Amygdala (tissue), 56 donors: ENCODE results near the gene TUSC7.

Experiments used
- DNase-seq, 56 donors: peaks; one replicate each; lab custom pipeline; 2025; lab: John Stamatoyannopoulos, UW

TUSC7 gene

DNA sequence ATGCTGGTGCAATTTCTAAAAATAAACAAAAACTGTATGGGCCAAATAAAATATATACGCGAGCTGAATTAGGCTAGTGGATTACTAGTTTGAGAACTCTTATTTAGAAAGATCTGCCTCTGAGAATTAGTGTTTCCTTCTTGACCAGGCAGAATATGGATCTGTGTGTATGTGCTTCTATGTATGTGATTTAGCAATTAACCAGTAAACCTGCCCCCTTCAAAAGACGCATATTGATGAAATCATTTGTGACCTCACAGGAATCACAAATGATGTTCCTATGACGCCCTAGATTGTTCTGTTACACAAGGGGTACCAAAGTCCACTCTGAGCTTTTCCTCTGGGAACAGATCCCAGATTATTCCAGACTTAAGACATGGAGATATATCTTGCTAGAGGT, at the start of gene TUSC7:
Gene TUSC7 (plus strand): TSS at position 301 of the 400 bp plus-strand sequence.
- DNase-seq: no peak

DNA sequence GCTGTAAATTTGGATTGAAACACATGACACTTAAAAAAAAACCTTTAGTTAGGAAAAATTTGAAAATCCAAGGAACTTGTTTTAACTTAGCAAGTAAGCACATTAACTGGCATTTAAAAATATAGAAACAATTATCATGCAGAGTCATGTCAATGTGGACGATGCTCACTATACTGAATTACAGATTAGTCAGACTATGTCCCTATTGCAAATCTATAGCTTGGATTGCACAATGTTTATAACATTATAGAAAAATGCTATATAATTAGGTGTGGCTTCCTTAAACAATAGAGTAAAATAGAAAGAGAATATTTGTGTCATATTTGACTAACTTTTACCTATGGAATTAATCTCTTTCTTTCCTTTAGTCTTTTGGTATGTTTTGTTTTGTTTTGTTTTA, 48.4 kb upstream of the TUSC7 start:
- DNase-seq: no peak

DNA sequence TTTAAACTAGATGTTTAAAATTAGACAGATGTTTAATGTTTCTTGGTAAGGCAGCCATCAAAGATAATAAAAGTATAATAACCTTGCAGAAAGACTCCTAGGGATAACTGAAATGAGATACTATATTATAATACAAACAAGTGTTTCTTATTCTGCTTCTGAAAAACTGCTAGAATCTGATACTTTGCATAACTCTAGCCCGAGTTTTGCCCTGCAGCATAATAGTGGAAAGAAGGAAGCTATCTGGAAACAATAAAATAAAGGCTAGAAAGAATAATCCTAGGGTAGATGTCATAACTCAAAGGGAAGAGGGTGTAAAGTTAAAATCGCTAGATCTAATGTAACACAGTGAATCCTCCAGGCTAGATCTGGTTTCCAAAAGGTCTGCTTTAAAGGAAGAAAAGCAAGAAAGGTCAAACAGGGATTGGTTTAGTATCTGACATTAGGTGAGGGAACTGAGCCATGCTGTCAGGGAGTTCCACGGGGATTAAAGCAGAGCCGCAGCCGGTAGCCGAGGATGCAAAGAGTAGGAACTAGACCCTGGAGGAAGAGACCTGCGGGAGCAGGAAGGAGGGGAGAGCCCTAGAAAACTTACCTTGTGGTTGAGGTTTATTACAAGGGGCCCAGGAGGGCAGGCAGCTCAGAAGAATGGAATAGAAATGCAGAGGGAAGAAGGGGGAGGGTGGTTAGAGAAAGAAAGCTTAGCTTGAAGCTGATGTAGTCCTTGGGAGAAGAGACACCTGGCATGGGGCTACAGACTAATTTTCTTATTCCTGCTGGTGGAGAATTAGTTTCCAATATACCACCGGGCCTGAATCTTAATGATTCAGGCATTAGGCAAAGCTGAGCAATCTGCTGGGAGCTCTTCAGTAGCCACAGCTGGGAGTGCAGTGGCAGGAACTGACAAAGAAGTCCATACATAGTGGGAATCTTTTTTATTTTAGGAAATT, 46.1 kb upstream of the TUSC7 start:
- DNase-seq: no peak

DNA sequence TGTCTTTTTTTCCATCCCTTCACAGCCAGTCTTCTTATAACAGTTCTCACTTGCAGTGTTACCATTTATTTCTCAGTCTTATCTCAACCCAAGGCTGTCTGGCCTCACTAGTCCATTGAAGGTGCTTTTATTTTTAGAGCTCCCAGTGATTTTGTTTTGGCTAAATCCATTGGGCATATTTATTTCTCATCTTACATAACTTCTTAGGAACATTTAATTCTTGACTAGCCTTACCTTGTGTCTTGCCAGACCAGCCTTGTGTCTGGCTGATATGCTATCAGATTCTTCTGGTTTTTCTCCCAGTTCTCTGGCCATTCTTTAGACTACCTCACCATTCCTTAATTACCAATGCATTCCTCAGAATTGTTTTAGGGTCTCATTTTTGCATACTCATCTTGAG, 42.3 kb upstream of the TUSC7 start:
- no peak for DNase-seq

DNA sequence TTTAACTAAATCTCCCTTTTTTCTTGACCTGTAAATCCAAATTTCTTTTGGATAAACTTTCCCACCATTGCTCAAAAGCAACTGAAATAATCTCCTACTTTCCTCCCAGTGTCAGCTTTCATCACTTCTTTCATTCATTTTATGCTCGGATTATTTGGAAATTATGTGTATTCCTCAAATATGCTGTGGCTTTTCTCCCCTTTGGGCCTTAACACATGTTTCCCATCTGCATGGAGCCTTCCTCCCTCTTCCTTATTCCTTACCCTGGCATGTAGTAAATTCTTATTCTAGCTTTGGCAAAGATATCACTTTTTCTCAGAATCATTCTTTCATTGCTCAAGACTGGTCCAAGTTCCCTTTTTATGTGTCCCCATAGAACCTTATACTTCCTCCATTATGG, 41.8 kb upstream of the TUSC7 start:
- no peak for DNase-seq

DNA sequence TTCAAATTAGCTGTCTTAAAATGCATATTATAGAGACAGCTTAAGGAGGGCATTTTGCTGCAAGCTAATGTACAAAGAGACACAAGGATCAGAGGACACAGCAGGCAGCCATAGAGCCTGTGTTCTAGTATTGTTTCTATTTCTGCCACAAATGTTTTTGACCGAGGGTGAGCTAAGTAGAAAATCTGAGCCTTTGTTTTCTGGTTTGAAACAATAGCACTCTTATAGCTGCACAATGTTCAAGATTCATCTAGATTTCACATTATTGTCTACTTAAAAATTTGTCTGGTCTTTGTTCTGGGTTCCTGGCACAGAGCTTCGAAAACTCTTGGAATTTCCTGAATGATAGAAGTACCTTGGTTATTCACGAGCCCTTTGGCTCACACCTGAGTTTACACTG, 40.0 kb upstream of the TUSC7 start:
- peak in 1 of 56 donors; percentile 7 for DNase-seq

DNA sequence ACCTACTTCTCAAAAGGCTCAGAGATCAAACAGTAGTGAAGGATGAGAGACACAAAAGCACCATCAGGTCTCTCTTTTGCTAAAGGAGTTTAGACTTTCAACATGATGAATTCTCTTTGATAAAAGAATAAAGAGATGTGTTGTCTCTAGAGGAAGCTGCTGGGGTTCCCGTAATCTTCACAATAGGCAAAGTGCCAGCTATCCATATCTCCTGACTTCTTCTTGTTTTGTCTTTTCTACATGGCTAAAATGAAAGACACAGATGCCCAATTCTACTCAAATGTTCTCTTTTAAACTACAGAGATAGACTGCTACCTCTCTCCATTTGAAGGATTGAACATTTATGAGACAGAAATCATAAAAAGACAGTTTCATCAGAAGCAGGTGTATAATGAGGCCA, 38.4 kb upstream of the TUSC7 start:
- DNase-seq: no peak

DNA sequence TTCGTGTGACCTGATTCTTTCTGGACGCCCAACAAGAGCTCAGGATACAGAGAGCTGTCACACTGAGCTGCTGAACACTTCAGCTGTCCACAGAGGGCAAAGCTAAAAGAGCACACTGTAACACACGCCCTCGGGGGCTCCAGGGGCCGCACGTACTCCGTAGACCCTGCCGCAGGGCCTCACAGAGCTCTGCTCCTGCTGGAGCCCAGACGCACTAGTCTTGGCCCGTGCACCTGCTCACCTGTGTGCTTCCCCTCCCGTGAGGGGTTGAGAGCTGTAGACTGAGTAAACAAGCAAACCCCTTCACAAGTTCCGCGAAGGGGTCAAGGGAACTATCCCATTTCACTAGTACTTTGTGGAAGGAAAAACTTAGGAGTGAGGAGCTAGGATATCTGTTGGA, 30.7 kb upstream of the TUSC7 start:
- DNase-seq: no peak

DNA sequence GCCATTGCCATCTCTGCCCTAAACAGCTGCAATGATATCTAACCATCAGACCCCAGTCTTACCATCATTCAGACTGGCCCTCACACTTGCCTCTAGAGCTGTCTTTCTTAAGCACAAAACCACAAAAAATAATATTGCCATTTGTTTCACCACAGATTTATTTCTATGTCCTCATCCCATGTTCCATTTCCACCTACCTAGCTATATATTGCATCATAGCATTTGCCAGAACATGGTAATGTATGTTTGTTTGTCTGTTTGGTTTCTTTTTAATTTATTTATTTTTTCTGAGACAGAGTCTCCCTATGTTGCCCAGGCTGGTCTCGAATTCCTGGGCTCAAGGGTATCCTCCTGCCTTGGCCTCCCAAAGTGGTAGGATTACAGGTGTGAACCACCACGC, 18.5 kb upstream of the TUSC7 start:
- no peak for DNase-seq

DNA sequence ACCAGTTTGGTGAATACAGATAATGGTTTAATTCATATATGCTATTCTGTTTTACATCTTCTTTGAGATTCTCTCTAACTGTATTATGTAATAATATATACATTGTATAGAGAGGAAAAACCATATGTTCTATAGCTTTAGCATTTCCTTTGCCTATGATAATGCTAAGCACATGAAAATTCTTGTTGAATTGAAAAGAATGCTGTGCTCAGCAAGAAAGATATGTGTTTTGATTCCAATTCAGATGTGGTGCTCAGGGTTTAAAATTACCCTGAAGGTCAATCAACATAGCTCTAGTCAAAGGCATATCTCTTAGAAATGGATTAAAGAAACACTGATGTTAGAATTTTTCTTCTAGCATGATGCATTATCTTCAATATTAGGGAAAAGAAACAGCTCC, 8.5 kb upstream of the TUSC7 start:
- no peak for DNase-seq

DNA sequence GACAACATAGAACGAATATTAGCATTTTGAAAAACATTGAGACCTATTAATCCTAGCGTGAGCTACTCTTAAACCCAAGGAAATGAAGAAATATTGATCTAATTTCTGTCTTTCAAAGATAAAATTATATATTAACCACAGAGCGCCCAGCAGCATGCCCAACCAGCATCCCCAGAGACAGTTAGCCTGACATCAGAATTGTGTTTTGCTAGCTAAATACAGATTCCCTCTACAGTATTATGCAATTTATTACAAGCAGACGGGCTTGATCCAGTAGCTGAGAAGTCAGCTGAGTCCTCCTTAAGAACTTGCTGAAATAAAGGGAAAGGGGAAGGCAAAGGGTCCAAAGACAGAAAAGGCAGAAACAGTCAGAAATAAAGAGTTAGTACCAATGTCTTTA, 7.2 kb upstream of the TUSC7 start:
- no peak for DNase-seq

DNA sequence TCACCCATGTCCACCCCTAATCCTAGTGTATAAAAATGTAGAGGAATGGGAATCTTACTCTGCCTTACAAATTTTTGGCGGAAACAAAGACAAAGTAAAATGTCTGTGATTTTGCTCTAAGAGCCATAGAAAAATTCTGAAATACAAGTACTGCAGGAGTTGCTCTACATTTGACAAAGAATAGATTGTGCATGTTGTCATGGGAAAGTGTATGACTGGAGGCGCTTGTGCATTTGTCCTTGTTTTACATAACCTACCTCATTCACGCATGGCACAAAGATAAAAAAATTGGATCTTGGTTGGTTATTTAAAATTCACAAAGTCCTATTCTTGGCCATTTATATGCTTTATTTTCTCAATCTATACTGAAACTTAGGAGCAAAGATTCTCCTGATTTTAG, 2.0 kb upstream of the TUSC7 start:
- no peak for DNase-seq

DNA sequence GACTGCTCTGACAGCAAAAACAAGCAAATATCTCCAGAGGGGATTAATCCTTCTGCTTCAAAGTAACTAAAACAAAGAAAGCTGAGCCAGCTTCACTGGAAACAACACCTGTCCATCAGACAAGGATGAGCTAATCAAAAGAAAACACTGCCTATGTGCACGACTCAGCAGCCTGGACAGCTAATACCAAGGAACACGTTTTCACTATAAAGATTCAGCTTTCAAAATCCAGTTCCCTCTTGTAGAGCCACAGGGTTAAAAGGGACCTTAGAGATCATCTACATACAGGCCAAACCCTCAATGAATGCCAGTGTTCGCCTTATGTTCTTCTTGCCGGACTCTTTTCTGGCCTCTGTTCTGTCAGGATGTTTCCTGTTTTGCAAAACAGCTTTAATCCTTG, 6.9 kb downstream of the TUSC7 start:
- no peak for DNase-seq

DNA sequence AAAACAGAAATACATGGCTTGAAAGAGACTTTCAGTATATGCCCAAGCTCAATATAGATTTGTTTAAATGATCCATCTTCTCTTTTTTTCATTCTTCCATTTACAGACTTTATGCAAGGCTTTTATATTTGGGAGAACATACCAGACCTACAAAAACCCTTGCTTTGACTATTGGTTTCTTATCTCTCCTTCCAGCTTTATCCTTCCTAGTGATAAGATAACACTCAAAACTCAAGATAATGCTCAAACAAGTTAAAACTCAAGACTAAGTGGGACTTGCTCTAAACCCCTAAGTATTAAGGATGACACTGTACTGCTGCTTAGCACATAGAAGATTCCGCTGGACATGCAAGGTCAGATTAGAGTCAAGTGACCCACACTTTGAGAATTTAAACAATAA, 8.0 kb downstream of the TUSC7 start:
- no peak for DNase-seq

DNA sequence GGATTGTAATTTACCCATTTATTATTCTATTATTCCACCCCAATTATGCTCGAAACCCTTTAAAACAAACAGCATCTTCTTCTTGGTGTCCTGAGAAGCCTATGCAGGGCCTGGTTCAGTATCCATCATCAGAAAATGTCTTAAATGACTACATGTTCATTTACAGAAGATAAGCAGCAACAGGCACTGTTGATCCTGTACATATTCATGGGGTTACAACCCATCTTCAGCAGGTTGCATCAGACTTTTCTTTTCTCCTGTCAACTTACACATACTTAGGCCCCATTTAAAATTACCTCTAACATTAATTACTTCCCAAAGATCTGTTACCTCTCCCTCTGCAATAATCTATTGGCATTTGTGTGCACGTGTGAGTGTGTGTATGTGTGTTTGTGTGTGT, 18.9 kb downstream of the TUSC7 start:
- DNase-seq: no peak

DNA sequence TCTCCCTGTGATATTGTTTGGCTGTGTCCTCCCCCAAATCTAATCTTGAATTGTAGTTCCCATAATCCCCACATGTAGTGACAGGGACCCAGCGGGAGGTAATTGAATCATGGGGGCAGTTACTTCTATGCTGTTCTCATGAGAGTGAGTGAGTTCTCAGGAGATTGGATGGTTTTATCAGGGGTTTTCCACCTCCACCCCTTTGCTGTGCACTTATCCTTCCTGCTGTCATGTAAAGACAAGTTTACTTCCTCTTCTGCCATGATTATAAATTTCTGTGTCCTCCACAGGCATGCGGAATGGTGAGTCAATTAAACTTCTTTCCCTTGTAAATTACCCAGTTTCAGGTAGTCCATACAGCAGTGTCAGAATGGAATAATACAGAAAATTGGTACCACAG, 24.7 kb downstream of the TUSC7 start:
- no peak for DNase-seq

DNA sequence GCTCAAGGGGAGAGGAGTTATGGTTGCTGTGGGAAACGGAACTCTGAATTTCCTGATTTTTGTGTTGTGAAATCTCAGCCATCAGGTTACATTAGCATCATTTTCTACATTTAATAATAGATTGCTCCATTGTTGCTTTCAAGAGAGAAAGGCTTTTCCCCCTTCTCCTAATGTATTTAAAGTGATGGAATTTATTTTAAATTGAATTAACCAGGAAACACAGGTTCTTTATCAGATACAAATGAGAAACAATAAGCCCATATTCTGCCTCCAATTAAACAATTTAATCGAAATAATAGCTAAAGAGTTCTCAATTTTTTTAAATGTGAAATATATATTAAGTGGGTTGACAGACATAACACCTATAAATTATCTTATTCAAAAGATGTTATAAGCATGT, 30.1 kb downstream of the TUSC7 start:
- DNase-seq: no peak

DNA sequence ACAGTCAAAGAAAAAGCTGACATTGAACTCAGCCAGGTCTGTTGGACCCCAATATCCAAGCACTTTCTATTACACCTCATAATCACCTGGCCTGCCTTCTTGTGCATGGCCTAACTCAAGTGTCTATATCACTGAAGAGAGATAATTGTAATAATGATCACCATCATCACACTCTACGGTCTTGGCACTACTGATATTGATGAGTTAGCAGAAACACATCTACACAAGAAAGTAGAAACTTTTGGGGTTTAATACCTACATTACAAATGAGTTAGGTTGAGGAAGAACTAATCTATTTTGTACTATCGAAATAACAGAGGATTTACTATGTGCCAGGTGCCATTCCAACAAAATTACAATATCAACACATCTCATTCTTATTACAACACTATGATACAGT, 30.7 kb downstream of the TUSC7 start:
- no peak for DNase-seq

DNA sequence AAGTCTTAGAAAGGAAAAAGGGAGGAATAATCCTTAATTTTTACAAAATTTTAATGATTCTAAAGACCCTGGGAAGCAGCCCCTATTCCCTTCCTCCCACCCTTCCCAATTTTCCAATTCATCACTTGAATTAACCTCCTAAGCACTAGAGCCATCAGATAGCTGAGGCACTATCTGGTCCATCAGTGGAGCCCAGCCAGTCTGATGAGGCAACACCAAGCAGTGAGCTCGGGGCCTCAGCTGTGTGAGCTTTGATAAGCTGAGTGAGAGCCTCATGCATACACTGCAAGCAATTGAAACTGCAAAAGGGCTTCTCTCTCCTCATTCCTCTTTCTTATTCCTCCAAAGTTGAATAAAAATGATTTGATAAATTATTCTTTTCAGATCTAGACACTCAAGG, 31.9 kb downstream of the TUSC7 start:
- peak in 23 of 56 donors; percentile 0 to 61 (median 8) for DNase-seq

DNA sequence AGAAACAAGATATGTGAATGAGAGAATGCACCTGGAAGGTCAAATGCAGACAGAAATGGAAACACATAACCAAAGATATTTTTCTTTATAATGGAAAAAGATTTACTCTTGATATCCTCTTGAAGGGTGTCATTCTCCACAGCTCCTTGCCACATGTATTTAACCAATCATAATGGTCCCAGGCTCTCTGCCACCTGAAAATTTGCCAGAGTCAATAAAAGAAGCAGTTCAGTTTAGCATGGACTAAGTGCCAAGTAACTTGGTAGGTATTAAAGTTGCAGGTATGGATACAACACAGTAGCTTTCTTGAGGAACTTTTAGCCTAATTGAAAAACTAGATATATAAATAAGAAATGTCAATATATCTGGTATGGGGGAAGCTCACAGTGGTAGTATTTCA, 33.5 kb downstream of the TUSC7 start:
- no peak for DNase-seq

DNA sequence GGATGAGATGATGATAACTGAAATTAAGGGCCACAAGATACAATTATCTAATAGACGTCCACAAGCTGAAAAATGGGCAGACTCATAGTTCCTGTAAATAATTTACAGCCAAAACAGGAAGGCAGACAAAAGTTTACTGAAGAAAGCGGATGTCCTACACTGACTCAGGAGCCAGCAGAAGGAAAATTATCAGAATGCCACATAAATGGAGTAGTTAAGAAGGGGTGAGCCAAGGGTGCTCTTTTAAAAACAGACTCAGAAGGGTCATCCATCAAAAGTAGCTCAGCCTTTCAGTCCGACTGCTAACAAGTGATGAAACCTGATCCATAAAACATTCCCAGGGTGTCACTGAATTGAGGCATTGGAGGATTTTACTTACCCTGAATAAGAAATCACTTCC, 39.8 kb downstream of the TUSC7 start:
- no peak for DNase-seq

DNA sequence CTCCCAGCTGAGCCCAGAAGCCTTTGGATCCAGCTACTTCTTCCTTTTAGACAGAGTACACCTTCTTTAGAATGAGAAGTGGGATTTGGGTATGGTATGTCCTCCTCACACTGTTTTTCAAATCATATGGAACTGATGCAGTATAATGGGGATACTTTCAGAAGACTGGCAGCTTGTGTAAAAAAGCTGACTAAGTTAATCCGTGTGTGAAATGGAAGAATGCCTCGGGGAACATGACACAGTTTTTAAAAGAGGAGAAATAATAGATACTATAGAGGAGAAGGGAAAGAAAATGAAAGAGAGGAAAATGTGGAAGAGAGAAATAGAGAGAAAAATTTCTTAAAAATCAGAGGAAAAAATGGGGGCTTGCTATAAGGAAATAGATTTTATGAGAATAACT, 47.7 kb downstream of the TUSC7 start:
- no peak for DNase-seq

DNA sequence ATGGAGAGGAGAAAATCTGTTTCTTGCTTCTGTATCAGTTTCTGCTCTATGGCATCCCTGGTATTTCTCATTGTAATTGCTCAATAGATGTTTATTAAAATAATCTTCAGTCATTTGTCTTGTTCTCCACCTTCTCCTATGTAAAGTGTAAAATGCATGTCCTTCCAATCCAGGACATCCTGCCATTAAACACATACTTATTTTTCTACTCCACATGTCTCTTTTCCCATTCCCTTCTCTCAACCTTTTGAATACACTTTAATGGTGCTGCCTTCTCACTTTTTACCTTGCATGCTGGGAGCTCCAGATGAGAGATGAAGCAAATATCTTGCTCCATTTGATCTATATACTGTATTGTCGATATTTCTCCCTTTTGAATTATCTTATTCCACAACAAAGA, 49.7 kb downstream of the TUSC7 start:
- no peak for DNase-seq
